T-helper 17 cell (primary cell): ENCODE data around the gene FNBP1. TPM values are rescaled to one million over a fixed set of nuclear protein-coding genes. Genes with fewer than 3 reads are reported as not detected.

Source experiments
- ATAC-seq: fragments of 150-1000 bp; cut with Tn5 transposase; 2 replicates; pipeline ENCODE4 v1.10.0; 2021; ENCODE audit warnings: mild to moderate bottlenecking, moderate library complexity
- DNase-seq, 3 donors: peaks; one replicate each; pipeline versions ENCODE4 v3.0.0 to v3.0.0-alpha.2; 2020 to 2021
- H3K9me3 ChIP-seq: one replicate; pipeline ENCODE4 v1.7.0; 2013; ENCODE audit warnings: low read length, mild to moderate bottlenecking; ENCODE audit not compliant: control insufficient read depth, poor library complexity, severe bottlenecking
- H3K27ac Mint-ChIP-seq: one replicate; pipeline ENCODE4 v1.8.0; 2022; ENCODE audit warnings: mild to moderate bottlenecking, moderate library complexity, mixed read lengths
- H3K27me3 Mint-ChIP-seq: one replicate; pipeline ENCODE4 v1.8.0; 2022; ENCODE audit warnings: mixed read lengths
- H3K36me3 Mint-ChIP-seq: one replicate; pipeline ENCODE4 v1.8.0; 2022; ENCODE audit warnings: low read depth, mixed read lengths
- H3K4me1 Mint-ChIP-seq: one replicate; pipeline ENCODE4 v1.8.0; 2022; ENCODE audit warnings: mild to moderate bottlenecking, mixed read lengths
- H3K4me3 Mint-ChIP-seq: one replicate; pipeline ENCODE4 v1.8.0; 2022; ENCODE audit warnings: mild to moderate bottlenecking, moderate library complexity, mixed read lengths
- total RNA-seq, 4 donors: library from RNA in 2 of 4; stranded (reverse) in 2 of 4; gene quantifications; one replicate each; pipeline ENCODE4 v1.2.3 and lab custom pipeline; 2022 to 2026

Gene FNBP1
- total RNA-seq, 2 donors from 2014 or later, result 219 to 221 TPM

DNA sequence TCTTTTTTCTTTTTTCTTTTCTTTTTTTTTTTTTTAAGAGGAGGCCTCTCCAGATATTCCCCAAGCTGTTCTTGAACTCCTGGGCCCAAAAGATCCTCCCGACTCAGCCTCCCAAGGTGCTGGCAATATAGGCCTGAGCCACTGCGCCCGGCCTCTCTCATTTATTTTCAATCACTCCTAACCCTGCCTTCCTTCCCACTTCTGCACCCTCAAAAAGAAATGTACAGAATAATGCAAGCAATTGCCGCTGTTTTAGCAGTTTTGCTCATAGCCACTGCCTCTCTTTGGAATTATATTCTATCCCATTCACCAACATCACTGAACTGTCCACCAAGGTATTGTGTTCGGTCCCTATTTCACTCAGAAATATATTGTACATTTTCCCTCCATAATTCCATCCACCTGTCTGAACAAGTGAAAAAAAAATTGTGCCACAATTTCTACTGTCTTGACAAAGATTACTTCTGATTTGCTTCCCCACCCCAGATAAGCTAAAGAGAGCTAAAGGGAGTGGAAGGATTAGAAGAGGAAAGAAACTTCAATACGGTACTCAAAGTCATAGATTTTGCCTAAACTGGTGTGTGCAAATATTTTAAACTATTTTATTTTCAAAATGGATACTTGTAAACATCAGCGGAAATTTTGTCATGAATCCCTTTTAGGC, 1.9 kb downstream of the FNBP1 start:
- ATAC-seq, result no peak
- Mint-ChIP-seq H3K27me3 (no peaks in the 10 kb centered on the region), H3K27ac (peak overlapping the region; percentile 100), H3K36me3 (peaks cover 4% of the 10 kb centered on the region), H3K4me1 (peaks cover 61% of the 10 kb centered on the region), H3K4me3 (peak overlapping the region; percentile 99)
- no peak for DNase-seq
- H3K9me3 ChIP-seq, result no peaks in the 10 kb centered on the region

DNA sequence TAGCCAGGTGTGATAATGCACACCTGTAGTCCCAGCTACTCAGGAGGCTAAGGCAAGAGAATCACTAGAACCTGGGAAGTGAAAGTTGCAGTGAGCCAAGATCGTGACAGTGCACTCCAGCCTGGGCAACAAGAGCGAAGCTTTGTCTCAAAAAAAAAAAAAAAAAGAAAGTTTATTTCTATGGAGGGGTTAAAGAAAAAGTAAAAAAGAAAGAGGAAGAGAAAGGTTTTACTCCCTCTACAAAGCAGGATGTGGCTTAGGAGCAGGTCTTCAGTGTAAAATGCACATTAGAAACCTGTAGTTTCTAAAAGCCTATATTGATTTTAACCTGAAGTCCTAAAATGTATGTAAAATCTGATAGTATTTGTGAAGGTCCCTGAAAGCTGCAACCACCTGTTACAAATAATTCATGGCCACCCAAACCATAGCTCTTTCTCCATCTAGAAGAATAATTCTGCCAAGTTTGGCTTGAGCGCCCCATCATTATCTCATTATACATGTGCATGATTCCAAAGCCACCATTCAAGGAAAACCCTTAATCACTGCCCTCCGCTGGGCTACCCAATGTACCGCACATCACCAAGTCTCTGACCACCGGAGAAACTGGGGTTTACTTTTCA, 3.4 kb downstream of the FNBP1 start:
- no peak for DNase-seq
- ATAC-seq, result peak; percentile 5
- H3K9me3 ChIP-seq, result no peaks in the 10 kb centered on the region
- Mint-ChIP-seq H3K27me3 (no peaks in the 10 kb centered on the region), H3K36me3 (peaks cover 5% of the 10 kb centered on the region), H3K4me1 (peaks cover 59% of the 10 kb centered on the region), H3K27ac (peak overlapping the region; percentile 100), H3K4me3 (peak overlapping the region; percentile 99)

DNA sequence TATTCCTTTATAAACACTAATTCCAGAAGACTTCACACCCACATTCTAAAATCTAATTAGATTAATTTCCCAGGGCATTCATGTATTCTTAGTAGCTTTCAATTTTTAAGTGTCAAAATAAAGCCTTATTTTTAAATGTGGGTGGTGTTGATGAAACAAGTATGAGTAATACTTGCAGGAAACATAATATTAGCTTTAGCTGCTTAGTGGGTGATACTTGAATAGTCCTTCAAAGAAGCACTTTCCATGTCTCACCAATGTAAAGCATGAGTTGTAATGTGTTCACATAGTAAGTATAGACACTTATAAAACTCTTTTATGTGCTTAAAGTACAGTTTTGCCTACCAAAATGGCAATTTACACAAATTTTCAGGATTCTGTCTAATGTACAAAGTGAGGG, 6.9 kb downstream of the FNBP1 start:
- Mint-ChIP-seq H3K4me3 (peak overlapping the region; percentile 87), H3K36me3 (peaks cover 2% of the 10 kb centered on the region), H3K27ac (peak overlapping the region; percentile 100), H3K27me3 (no peaks in the 10 kb centered on the region), H3K4me1 (peaks cover 67% of the 10 kb centered on the region)
- ATAC-seq, result no peak
- no peak for DNase-seq
- no peaks in the 10 kb centered on the region for H3K9me3 ChIP-seq

DNA sequence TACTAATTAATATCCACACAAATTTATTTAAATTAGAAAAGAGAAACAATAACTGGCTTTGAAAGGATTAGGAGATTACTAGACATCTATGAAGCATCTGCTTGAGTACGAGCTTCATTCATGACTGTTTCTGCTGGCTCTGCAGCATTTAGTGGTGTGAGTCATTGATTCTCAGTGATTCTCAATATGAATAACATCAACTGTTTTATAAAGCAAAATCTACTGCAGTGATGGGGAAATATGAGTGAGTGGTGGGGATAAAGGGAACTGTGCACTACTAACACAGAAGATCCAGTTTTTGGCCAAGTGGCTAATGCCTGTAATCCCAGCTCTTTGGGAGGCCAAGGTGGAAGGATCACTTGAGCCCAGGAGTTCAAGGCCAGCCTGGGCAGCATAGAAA, 8.4 kb downstream of the FNBP1 start:
- Mint-ChIP-seq H3K4me1 (peaks cover 65% of the 10 kb centered on the region), H3K36me3 (peaks cover 2% of the 10 kb centered on the region), H3K4me3 (peak overlapping the region; percentile 80), H3K27ac (peak overlapping the region; percentile 100), H3K27me3 (no peaks in the 10 kb centered on the region)
- no peak for DNase-seq
- H3K9me3 ChIP-seq, result no peaks in the 10 kb centered on the region
- no peak for ATAC-seq

DNA sequence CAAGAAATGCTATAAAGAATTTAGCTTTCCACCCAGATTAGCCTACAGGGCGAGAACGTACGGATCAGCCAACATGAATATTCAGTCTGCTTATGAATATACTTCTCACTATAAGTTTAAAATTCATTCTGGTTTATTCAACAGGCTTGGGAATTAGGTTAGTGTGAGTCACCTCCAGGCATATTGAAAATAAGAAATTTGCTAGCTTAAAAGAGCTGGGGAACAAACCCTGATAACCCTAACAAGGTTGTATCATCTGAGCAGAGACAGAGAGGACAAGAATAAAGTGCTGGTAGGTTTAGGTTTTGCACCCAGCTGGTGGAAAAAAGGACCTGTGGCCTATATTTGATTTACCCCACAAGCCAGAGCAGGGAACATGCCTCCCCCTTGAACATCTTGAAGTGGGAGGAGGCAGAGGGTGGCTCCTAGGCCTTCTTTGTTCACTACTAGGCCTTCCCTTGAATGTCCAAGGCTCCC, 12.3 kb downstream of the FNBP1 start:
- Mint-ChIP-seq H3K4me3 (peak overlapping the region; percentile 82), H3K27ac (peak overlapping the region; percentile 100), H3K4me1 (peaks cover 65% of the 10 kb centered on the region), H3K36me3 (peaks cover 5% of the 10 kb centered on the region), H3K27me3 (no peaks in the 10 kb centered on the region)
- no peaks in the 10 kb centered on the region for H3K9me3 ChIP-seq
- DNase-seq (no peak), ATAC-seq (peak; percentile 50)

DNA sequence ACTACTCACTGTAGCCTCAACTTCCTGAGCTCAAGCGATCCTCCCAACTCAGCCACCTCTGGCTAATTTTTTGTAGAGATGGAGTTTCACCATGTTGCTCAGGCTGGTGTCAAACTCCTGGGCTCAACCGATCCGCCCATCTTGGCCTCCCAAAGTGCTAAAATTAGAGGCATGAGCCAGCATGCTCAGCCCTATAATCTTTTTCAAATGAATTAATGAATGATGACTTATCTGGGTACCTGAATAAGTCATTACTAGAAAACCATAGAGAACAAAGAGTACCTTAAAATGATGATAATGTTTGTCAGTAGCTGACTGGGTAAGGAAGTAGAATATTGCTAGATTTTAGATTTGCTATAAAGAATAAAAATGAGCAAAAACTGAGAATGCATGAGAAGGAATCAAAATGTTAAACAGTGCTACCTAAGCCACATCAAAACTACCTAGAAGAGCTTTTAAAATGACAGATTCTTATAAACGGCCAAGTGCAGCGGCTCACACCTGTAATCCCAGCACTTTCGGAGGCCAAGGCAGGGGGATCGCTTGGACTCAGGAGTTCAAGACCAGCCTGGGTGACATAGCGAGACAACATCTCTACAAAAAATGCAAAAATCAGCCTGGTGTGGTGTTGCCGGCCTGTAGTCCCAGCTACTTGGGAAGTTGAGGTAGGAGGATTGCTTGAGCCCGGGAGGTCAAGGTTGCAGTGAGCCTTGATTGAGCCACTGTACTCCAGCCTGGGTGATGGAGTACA, 13.6 kb downstream of the FNBP1 start:
- DNase-seq (no peak), ATAC-seq (no peak)
- H3K9me3 ChIP-seq, result no peaks in the 10 kb centered on the region
- Mint-ChIP-seq H3K4me3 (peak overlapping the region; percentile 74), H3K27me3 (no peaks in the 10 kb centered on the region), H3K36me3 (peaks cover 3% of the 10 kb centered on the region), H3K27ac (peak overlapping the region; percentile 100), H3K4me1 (peaks cover 61% of the 10 kb centered on the region)

DNA sequence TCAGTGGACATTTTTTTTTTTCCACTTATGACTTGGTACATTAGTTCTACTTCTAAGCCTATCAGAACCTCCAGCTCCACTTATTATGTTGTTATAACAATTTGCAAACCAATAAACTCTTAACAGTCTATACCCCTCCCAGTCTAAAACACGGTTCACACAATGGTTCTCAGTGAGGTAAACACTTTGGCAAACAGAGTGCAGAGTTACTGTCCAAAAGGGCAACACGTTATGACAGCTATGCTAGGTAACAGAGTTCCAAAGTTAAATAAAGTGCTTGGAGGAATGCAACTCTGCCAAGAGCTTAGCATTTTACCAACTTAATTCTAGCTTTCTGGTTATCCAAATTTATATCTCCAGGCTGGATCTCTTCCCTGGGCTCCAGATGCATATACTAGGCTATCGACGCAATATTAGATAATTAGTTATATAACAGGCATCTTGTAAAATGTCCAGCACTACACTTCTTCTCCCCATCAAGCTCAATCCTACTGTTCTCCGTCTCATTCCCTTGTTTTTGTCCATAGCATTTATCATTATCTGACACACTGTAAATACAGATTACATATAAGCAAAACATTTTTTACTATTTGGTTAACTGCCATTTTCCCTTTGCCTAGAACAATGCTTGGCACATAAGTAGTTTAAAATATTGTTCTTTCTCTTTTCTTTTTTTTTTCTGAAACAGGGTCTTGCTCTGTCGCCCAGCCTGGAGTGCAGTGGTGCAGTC, 14.3 kb downstream of the FNBP1 start:
- peak overlapping the region; percentile 74 for H3K4me3 Mint-ChIP-seq
- H3K27me3 Mint-ChIP-seq, result no peaks in the 10 kb centered on the region
- DNase-seq (no peak), ATAC-seq (no peak)
- peaks cover 3% of the 10 kb centered on the region for H3K36me3 Mint-ChIP-seq
- H3K4me1 Mint-ChIP-seq, result peaks cover 68% of the 10 kb centered on the region
- peak overlapping the region; percentile 100 for H3K27ac Mint-ChIP-seq
- H3K9me3 ChIP-seq, result no peaks in the 10 kb centered on the region

DNA sequence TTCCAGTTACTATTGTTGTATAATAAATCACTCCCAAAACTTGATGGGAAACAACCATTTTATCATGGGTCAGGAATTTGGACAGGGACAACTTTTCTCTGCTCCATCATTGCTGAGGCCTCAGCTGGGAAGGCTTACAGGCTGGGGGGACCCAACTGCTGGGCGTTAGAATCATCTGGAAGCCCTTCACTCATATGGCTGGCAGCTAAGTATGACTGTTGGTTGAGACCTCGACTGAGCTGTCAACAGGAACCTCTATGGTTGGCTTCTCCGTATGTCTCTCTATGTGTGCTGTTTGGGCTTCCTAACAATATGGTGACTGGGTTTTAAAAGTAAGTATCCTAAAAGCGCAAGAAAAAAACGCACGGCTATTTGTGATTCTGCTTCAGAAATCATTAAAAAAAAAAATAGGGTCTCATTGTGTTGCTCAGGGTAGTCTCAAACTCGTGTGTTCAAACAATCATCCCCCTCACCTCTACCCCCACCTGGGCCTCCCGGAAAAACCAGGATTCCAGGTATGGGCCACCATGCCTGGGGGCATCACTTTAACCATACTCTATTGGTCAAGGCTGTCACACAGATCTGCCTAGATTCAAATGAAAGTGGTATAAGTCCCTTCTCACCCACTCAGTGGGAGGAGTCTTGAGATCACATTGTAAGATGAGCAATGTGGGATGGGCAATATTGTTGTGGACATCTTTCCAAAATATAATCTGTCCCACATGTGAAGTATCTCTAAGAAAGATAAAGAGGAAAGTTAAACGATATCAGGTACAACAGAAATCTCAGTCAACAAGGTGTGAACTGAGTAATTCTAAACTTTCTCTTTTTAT, 15.2 kb downstream of the FNBP1 start:
- DNase-seq (no peak), ATAC-seq (no peak)
- H3K36me3 Mint-ChIP-seq, result peaks cover 3% of the 10 kb centered on the region

DNA sequence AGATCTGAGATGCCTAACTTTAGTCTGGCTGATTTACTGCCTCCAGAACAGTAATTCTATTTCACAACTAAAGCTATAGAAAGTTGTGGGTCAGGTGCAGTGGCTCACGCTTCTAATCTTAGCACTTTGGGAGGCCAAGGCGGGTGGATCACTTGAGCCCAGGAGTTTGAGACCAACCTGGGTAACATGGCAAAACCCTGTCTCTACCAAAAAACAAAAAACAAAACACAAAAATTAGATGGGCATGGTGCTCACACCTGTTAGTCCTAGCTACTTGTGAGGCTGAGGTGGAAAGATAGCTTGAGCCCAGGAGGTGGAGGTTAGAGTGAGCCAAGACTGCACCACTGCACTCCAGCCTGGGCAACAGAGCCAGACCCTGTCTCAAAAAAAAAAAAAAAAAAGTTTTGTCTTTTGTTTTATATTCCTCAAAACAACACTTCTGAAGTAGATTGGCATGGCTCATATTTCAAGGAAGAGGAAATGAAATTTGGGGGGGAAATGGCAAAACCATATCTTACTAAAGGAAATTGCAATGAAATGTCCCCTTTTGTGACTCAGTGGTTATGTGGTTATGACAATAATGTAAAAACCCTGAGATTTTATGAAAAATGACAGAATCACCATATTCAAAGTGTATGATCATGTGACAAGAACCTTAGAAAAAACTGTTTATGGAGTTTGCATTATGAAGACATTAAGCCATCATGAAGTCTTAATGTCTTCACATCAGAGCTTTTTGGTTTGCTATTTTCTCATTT, 16.2 kb downstream of the FNBP1 start:
- H3K9me3 ChIP-seq, result no peaks in the 10 kb centered on the region
- H3K27me3 Mint-ChIP-seq, result no peaks in the 10 kb centered on the region
- ATAC-seq (no peak), DNase-seq (no peak)
- H3K27ac Mint-ChIP-seq, result peak overlapping the region; percentile 100
- peaks cover 68% of the 10 kb centered on the region for H3K4me1 Mint-ChIP-seq
- H3K36me3 Mint-ChIP-seq, result peaks cover 3% of the 10 kb centered on the region
- H3K4me3 Mint-ChIP-seq, result no peak overlapping the region

More for the DNA sequence above, 15.2 kb downstream of the FNBP1 start:
- H3K9me3 ChIP-seq, result no peaks in the 10 kb centered on the region
- Mint-ChIP-seq H3K4me3 (no peak overlapping the region), H3K4me1 (peaks cover 72% of the 10 kb centered on the region), H3K27me3 (no peaks in the 10 kb centered on the region), H3K27ac (peak overlapping the region; percentile 100)

DNA sequence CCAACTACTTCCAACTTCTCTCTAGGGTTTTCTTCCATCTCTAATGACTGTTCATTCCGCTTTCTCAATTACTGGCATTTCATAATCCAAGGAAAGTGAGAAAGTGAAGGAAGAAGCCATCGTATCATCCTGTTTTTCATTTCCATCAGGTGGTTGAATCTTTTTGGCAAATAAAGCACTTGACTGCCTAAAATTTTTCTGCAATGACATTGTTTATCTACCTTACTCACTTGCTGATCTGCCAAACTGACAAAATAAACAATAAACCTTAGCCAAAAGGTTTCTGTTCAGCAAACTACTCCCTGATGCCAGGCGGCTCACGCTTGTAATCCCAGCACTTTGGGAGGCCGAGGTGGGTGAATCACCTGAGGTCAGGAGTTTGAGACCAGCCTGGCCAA, 18.4 kb downstream of the FNBP1 start:
- Mint-ChIP-seq H3K27ac (peak overlapping the region; percentile 100), H3K36me3 (peaks cover 3% of the 10 kb centered on the region), H3K27me3 (no peaks in the 10 kb centered on the region), H3K4me3 (peak overlapping the region; percentile 25), H3K4me1 (peaks cover 68% of the 10 kb centered on the region)
- DNase-seq (no peak), ATAC-seq (no peak)
- no peaks in the 10 kb centered on the region for H3K9me3 ChIP-seq

DNA sequence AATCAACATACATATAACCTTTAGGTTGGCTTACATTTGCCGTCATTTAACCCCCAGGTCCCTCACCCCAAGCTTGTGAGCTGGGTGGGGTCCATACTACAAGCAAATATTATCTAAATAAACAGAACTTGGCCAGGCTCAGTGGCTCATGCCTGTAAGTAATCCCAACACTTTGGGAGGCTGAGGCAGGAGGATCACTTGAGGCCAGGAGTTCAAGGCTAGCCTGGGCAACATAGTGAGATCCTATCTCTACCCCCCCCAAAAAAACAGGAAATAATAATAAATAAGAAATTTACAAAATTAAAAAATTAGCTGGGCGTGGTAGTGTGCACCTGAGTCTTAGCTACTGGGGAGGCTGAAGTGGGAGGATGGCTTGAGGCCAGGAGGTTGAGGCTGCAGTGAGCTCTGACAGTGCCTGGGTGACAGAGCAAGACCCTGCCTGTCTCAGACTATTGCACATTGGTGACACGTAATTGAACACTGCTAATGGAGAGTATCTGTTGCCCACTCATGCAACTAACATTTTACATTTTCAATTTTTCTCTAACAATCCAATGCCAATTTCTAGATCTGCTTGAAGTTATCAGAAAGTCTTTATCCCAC, 18.9 kb downstream of the FNBP1 start:
- no peaks in the 10 kb centered on the region for H3K9me3 ChIP-seq
- no peak for DNase-seq
- no peak for ATAC-seq
- Mint-ChIP-seq H3K4me1 (peaks cover 63% of the 10 kb centered on the region), H3K36me3 (no peaks in the 10 kb centered on the region), H3K27ac (peak overlapping the region; percentile 100), H3K4me3 (peak overlapping the region; percentile 76), H3K27me3 (no peaks in the 10 kb centered on the region)
